Left lung (tissue), 10 donors: ENCODE measurements around the gene BTN1A1. TPM values are rescaled to one million over a fixed set of nuclear protein-coding genes. Genes with fewer than 3 reads are reported as not detected.

Experiments used
- ATAC-seq: fragments of 200-7000 bp; cut with Tn5 transposase; one replicate; pipeline ENCODE4 v1.9.1; 2020; ENCODE audit warnings: moderate library complexity
- DNase-seq, 4 donors: peaks; one replicate each; pipeline ENCODE4 v3.0.0-alpha.2; 2013 to 2020
- H3K27ac ChIP-seq, 2 donors: fragments of 200-600 bp; sonication (generic) in 1 of 2; one replicate each; pipeline versions ENCODE4 v1.5.0 to v1.8.0; 2020 to 2021
- H3K27me3 ChIP-seq, 2 donors: fragments of 200-600 bp; sonication (generic) in 1 of 2; one replicate each; pipeline versions ENCODE4 v1.5.0 to v1.8.0; 2020 to 2021
- H3K36me3 ChIP-seq, 2 donors: fragments of 200-600 bp; sonication (generic) in 1 of 2; one replicate each; pipeline versions ENCODE4 v1.5.0 to v1.8.0; 2020 to 2021
- H3K4me1 ChIP-seq, 2 donors: fragments of 200-600 bp; one replicate each; pipeline ENCODE4 v1.8.0; 2021
- H3K4me3 ChIP-seq, 2 donors: fragments of 200-600 bp; sonication (generic) in 1 of 2; one replicate each; pipeline versions ENCODE4 v1.5.0 to v1.8.0; 2020 to 2021; ENCODE audit warnings: mild to moderate bottlenecking in 1 of 2
- H3K9me3 ChIP-seq, 2 donors: fragments of 200-600 bp; sonication (generic) in 1 of 2; one replicate each; pipeline versions ENCODE4 v1.5.0 to v1.8.0; 2020 to 2021
- CTCF ChIP-seq, 2 donors: fragments of 200-600 bp; sonication (generic) in 1 of 2; IDR thresholded peaks; one replicate each; pipeline versions ENCODE4 v1.5.0 to v1.8.0; 2021; ENCODE audit warnings: antibody characterized with exemption in 2 of 2
- intact Hi-C, 2 donors: fragments of 100-400 bp; cut with DNase I; formaldehyde crosslinking; loops; one replicate each; pipeline versions ENCODE4 v1.11.2 to v1.14.2; 2022
- polyA plus RNA-seq, 6 donors: library from polyadenylated mRNA; unstranded; fragments of 120-200 nt; gene quantifications; one replicate each; pipeline ENCODE4 v1.2.1, GENCODE V29; 2013; ENCODE audit not compliant: insufficient read length in 6 of 6
- total RNA-seq, 2 donors: library from RNA; stranded (reverse); fragmentation: NEBNext Ultra II Directional; extraction: Animal tissue kit (Norgen Biotek cat#: 25700); gene quantifications; one replicate each; pipeline ENCODE4 v1.2.1, GENCODE V29; 2021
- donor health status: DM: no; HTN: yes; CAD: no.
- donor health status: DM: no; HTN: no; CAD: no.

Gene BTN1A1
- total and polyA plus RNA-seq, 8 donors, result 0.15 to 0.32 (median 0.23) TPM; not detected in 2

- no peak overlapping the region for H3K27ac ChIP-seq
- intact Hi-C loops, result no loop called here
- ATAC-seq (no peak), DNase-seq (no peak)
- no peak for TF ChIP-seq CTCF (IDR thresholded peaks at IDR 0.05)
- H3K4me1 ChIP-seq, result no peaks in the 10 kb centered on the region
- H3K9me3 ChIP-seq, result peaks cover 0 to 9% of the 10 kb centered on the region in 2 donors
- H3K4me3 ChIP-seq, result no peak overlapping the region
- H3K27me3 ChIP-seq, result no peaks in the 10 kb centered on the region
- no peaks in the 10 kb centered on the region for H3K36me3 ChIP-seq
Observed at GRCh38 chr6:26487466-26487865, 12.6 kb upstream of the BTN1A1 start.

GRCh38 chr6:26489996-26490964, 9.8 kb upstream of the BTN1A1 start:
- intact Hi-C loops, result no loop called here
- no peak for ATAC-seq
- TF ChIP-seq CTCF (IDR thresholded peaks at IDR 0.05), result no peak
- Histone ChIP-seq H3K9me3 (peaks cover 0 to 9% of the 10 kb centered on the region in 2 donors), H3K27me3 (no peaks in the 10 kb centered on the region), H3K27ac (no peak overlapping the region), H3K36me3 (no peaks in the 10 kb centered on the region), H3K4me3 (no peak overlapping the region), H3K4me1 (no peaks in the 10 kb centered on the region)
- DNase-seq, result no peak

GRCh38 chr6:26491604-26492003, 8.5 kb upstream of the BTN1A1 start:
- Histone ChIP-seq H3K27ac (no peak overlapping the region), H3K4me3 (no peak overlapping the region), H3K4me1 (no peaks in the 10 kb centered on the region), H3K36me3 (no peaks in the 10 kb centered on the region), H3K9me3 (peaks cover 0 to 9% of the 10 kb centered on the region in 2 donors), H3K27me3 (no peaks in the 10 kb centered on the region)
- intact Hi-C loops, result no loop called here
- ATAC-seq (no peak), DNase-seq (no peak)
- no peak for TF ChIP-seq CTCF (IDR thresholded peaks at IDR 0.05)

GRCh38 chr6:26493258-26493657, 6.8 kb upstream of the BTN1A1 start:
- H3K4me1 ChIP-seq, result no peaks in the 10 kb centered on the region
- H3K36me3 ChIP-seq, result no peaks in the 10 kb centered on the region
- DNase-seq (no peak), ATAC-seq (no peak)
- intact Hi-C loops, result no loop called here
- no peak for TF ChIP-seq CTCF (IDR thresholded peaks at IDR 0.05)
- H3K27ac ChIP-seq, result no peak overlapping the region
- no peak overlapping the region for H3K4me3 ChIP-seq
- no peaks in the 10 kb centered on the region for H3K27me3 ChIP-seq
- H3K9me3 ChIP-seq, result no peaks in the 10 kb centered on the region

- ATAC-seq, result no peak
- Histone ChIP-seq H3K9me3 (no peaks in the 10 kb centered on the region), H3K4me1 (no peaks in the 10 kb centered on the region), H3K27ac (no peak overlapping the region), H3K4me3 (no peak overlapping the region), H3K36me3 (no peaks in the 10 kb centered on the region), H3K27me3 (no peaks in the 10 kb centered on the region)
- intact Hi-C loops, result no loop called here
- TF ChIP-seq CTCF (IDR thresholded peaks at IDR 0.05), result no peak
- no peak for DNase-seq
Observed at GRCh38 chr6:26494117-26494516, 6.0 kb upstream of the BTN1A1 start.
